Measurements from ENCODE around the gene ADAMTSL2. TPM values are rescaled to one million over a fixed set of nuclear protein-coding genes. Genes with fewer than 3 reads are reported as not detected.
A peak's percentile ranks its signal among the peaks of the same experiment; 100 is the strongest.

The ADAMTSL2 gene
- total and polyA plus RNA-seq, 2 donors, result 2.2 to 8.9 TPM

GRCh38 chr9:133494636-133495326 lies 39.7 kb upstream of the ADAMTSL2 start:
- H3K36me3 ChIP-seq (ENCODE audit: insufficient read depth), result no peaks in the 10 kb centered on the region
- H3K4me3 ChIP-seq (ENCODE audit: low read depth, low read length), result no peak overlapping the region
- H3K27ac ChIP-seq (ENCODE audit: low read depth), result no peak overlapping the region
- no peak for DNase-seq (ENCODE audit: extremely low spot score)
- no peaks in the 10 kb centered on the region for H3K4me1 ChIP-seq (ENCODE audit: insufficient read depth)
- WGBS, result 69% methylated on average over 24 of the region's 24 CpGs

GRCh38 chr9:133495327-133496293 lies 38.9 kb upstream of the ADAMTSL2 start:
- no peaks in the 10 kb centered on the region for H3K4me1 ChIP-seq (ENCODE audit: insufficient read depth)
- no peaks in the 10 kb centered on the region for H3K36me3 ChIP-seq (ENCODE audit: insufficient read depth)
- no peak for DNase-seq (ENCODE audit: extremely low spot score)
- WGBS, result 92% methylated on average over 24 of the region's 24 CpGs
- no peak overlapping the region for H3K27ac ChIP-seq (ENCODE audit: low read depth)
- no peak overlapping the region for H3K4me3 ChIP-seq (ENCODE audit: low read depth, low read length)

GRCh38 chr9:133496861-133497842 lies 37.4 kb upstream of the ADAMTSL2 start:
- Histone ChIP-seq H3K27ac (ENCODE audit: low read depth) (no peak overlapping the region), H3K4me1 (ENCODE audit: insufficient read depth) (no peaks in the 10 kb centered on the region), H3K4me3 (ENCODE audit: low read depth, low read length) (no peak overlapping the region), H3K36me3 (ENCODE audit: insufficient read depth) (no peaks in the 10 kb centered on the region)
- no peak for DNase-seq (ENCODE audit: extremely low spot score)
- WGBS, result 61% methylated on average over 35 of the region's 35 CpGs

- H3K4me1 ChIP-seq (ENCODE audit: insufficient read depth), result no peaks in the 10 kb centered on the region
- WGBS, result 41% methylated on average over 19 of the region's 19 CpGs
- no peak for DNase-seq (ENCODE audit: extremely low spot score)
These were observed 35.2 kb upstream of the ADAMTSL2 start for GRCh38 chr9:133499132-133499891.

GRCh38 chr9:133499892-133500270 lies 34.6 kb upstream of the ADAMTSL2 start:
- Histone ChIP-seq H3K27ac (ENCODE audit: low read depth) (no peak overlapping the region), H3K36me3 (ENCODE audit: insufficient read depth) (no peaks in the 10 kb centered on the region), H3K4me3 (ENCODE audit: low read depth, low read length) (no peak overlapping the region), H3K4me1 (ENCODE audit: insufficient read depth) (no peaks in the 10 kb centered on the region)
- WGBS, result 75% methylated on average over 12 of the region's 12 CpGs
- no peak for DNase-seq (ENCODE audit: extremely low spot score)

More at GRCh38 chr9:133499132-133499891, 35.2 kb upstream of the ADAMTSL2 start:
- no peak overlapping the region for H3K4me3 ChIP-seq (ENCODE audit: low read depth, low read length)
- no peaks in the 10 kb centered on the region for H3K36me3 ChIP-seq (ENCODE audit: insufficient read depth)
- peak overlapping the region; percentile 33 for H3K27ac ChIP-seq (ENCODE audit: low read depth)

- Histone ChIP-seq H3K4me3 (ENCODE audit: low read depth, low read length) (no peak overlapping the region), H3K4me1 (ENCODE audit: insufficient read depth) (no peaks in the 10 kb centered on the region), H3K36me3 (ENCODE audit: insufficient read depth) (no peaks in the 10 kb centered on the region), H3K27ac (ENCODE audit: low read depth) (no peak overlapping the region)
- DNase-seq (ENCODE audit: extremely low spot score), result no peak
- WGBS, result 99% methylated on average over 1 of the region's 1 CpG
These were observed 32.4 kb upstream of the ADAMTSL2 start for GRCh38 chr9:133502112-133502511.

GRCh38 chr9:133505186-133505830 lies 29.2 kb upstream of the ADAMTSL2 start:
- Histone ChIP-seq H3K36me3 (ENCODE audit: insufficient read depth) (no peaks in the 10 kb centered on the region), H3K27ac (ENCODE audit: low read depth) (no peak overlapping the region), H3K4me1 (ENCODE audit: insufficient read depth) (peaks cover 4% of the 10 kb centered on the region), H3K4me3 (ENCODE audit: low read depth, low read length) (no peak overlapping the region)
- DNase-seq (ENCODE audit: extremely low spot score), result no peak
- 83% methylated on average over 13 of the region's 13 CpGs for WGBS

GRCh38 chr9:133505901-133506652 lies 28.4 kb upstream of the ADAMTSL2 start:
- Histone ChIP-seq H3K4me1 (ENCODE audit: insufficient read depth) (peaks cover 4% of the 10 kb centered on the region), H3K27ac (ENCODE audit: low read depth) (no peak overlapping the region), H3K36me3 (ENCODE audit: insufficient read depth) (no peaks in the 10 kb centered on the region), H3K4me3 (ENCODE audit: low read depth, low read length) (no peak overlapping the region)
- no peak for DNase-seq (ENCODE audit: extremely low spot score)
- WGBS, result 54% methylated on average over 23 of the region's 23 CpGs

- Histone ChIP-seq H3K27ac (ENCODE audit: low read depth) (no peak overlapping the region), H3K36me3 (ENCODE audit: insufficient read depth) (no peaks in the 10 kb centered on the region), H3K4me3 (ENCODE audit: low read depth, low read length) (no peak overlapping the region), H3K4me1 (ENCODE audit: insufficient read depth) (peaks cover 4% of the 10 kb centered on the region)
- WGBS, result 71% methylated on average over 18 of the region's 18 CpGs
- no peak for DNase-seq (ENCODE audit: extremely low spot score)
These were observed 27.9 kb upstream of the ADAMTSL2 start for GRCh38 chr9:133506653-133507038.

- no peak overlapping the region for H3K4me3 ChIP-seq (ENCODE audit: low read depth, low read length)
- H3K36me3 ChIP-seq (ENCODE audit: insufficient read depth), result no peaks in the 10 kb centered on the region
- H3K4me1 ChIP-seq (ENCODE audit: insufficient read depth), result peaks cover 4% of the 10 kb centered on the region
- no peak overlapping the region for H3K27ac ChIP-seq (ENCODE audit: low read depth)
- no peak for DNase-seq (ENCODE audit: extremely low spot score)
- WGBS, result 88% methylated on average over 24 of the region's 24 CpGs
These were observed 27.1 kb upstream of the ADAMTSL2 start for GRCh38 chr9:133507246-133507965.

- Histone ChIP-seq H3K36me3 (ENCODE audit: insufficient read depth) (no peaks in the 10 kb centered on the region), H3K27ac (ENCODE audit: low read depth) (no peak overlapping the region), H3K4me3 (ENCODE audit: low read depth, low read length) (no peak overlapping the region), H3K4me1 (ENCODE audit: insufficient read depth) (peaks cover 4% of the 10 kb centered on the region)
- WGBS, result 94% methylated on average over 8 of the region's 8 CpGs
- DNase-seq (ENCODE audit: extremely low spot score), result no peak
These were observed 26.5 kb upstream of the ADAMTSL2 start for GRCh38 chr9:133508046-133508445.

Measured in urinary bladder (tissue), 4 donors.